ENCODE measurements around the gene OSBPL5. TPM values are rescaled to one million over a fixed set of nuclear protein-coding genes. Genes with fewer than 3 reads are reported as not detected.

The OSBPL5 gene
- total RNA-seq, 4 donors from 2014 or later: 39.9 to 94.0 (median 66.4) TPM

GRCh38 chr11:3041699-3042441, 123.2 kb downstream of the OSBPL5 start:
- ATAC-seq: no peak
- 68 to 86% methylated on average over 3 to 9 of the region's 17 CpGs for WGBS, 2 donors (ENCODE audit: low coverage in 1 of 2)
- no peaks in the 10 kb centered on the region for H3K27me3 ChIP-seq
- no peak overlapping the region for H3K27ac ChIP-seq
- TF ChIP-seq EP300 (IDR thresholded peaks at IDR 0.05) (no peak), POLR2AphosphoS5 (IDR thresholded peaks at IDR 0.05) (no peak), POLR2A (IDR thresholded peaks at IDR 0.05) (no peak)
- TF ChIP-seq, protein P1, sequence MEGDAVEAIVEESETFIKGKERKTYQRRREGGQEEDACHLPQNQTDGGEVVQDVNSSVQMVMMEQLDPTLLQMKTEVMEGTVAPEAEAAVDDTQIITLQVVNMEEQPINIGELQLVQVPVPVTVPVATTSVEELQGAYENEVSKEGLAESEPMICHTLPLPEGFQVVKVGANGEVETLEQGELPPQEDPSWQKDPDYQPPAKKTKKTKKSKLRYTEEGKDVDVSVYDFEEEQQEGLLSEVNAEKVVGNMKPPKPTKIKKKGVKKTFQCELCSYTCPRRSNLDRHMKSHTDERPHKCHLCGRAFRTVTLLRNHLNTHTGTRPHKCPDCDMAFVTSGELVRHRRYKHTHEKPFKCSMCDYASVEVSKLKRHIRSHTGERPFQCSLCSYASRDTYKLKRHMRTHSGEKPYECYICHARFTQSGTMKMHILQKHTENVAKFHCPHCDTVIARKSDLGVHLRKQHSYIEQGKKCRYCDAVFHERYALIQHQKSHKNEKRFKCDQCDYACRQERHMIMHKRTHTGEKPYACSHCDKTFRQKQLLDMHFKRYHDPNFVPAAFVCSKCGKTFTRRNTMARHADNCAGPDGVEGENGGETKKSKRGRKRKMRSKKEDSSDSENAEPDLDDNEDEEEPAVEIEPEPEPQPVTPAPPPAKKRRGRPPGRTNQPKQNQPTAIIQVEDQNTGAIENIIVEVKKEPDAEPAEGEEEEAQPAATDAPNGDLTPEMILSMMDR (IDR thresholded peaks at IDR 0.05): no peak
- H3K9me3 ChIP-seq: no peaks in the 10 kb centered on the region
- H3K4me3 ChIP-seq: no peak overlapping the region
- H3K36me3 ChIP-seq: peaks cover 0 to 85% of the 10 kb centered on the region in 2 donors
- peaks cover 0 to 42% (median 12%) of the 10 kb centered on the region in 3 donors for H3K4me1 ChIP-seq

GRCh38 chr11:3040881-3041280, 124.2 kb downstream of the OSBPL5 start:
- H3K4me1 ChIP-seq: peaks cover 0 to 35% (median 12%) of the 10 kb centered on the region in 3 donors
- H3K27ac ChIP-seq: no peak overlapping the region
- no peak for ATAC-seq
- 80 to 91% methylated on average over 3 to 9 of the region's 9 CpGs for WGBS, 2 donors (ENCODE audit: low coverage in 1 of 2)
- H3K36me3 ChIP-seq: peaks cover 0 to 85% of the 10 kb centered on the region in 2 donors
- H3K9me3 ChIP-seq: no peaks in the 10 kb centered on the region
- no peaks in the 10 kb centered on the region for H3K27me3 ChIP-seq
- TF ChIP-seq POLR2AphosphoS5 (IDR thresholded peaks at IDR 0.05): no peak
- TF ChIP-seq POLR2A (IDR thresholded peaks at IDR 0.05): no peak
- TF ChIP-seq EP300 (IDR thresholded peaks at IDR 0.05): no peak
- TF ChIP-seq, protein P1 (IDR thresholded peaks at IDR 0.05): no peak
- no peak overlapping the region for H3K4me3 ChIP-seq

DNA sequence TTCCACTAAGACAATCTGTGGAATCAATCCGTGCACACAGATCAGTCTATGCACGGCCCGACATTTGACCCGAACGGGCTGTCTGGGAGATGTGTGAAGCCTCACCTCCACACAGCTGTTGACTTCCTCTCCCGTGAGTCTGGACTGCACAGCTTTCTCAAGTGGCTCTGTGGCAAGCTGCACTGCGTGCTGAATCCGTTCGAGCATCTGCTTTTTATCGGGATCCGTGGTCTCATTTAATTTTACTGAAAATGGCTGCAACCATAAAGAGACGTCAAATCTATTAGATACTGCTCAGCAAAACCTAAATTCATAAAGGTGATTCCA, 127.2 kb downstream of the OSBPL5 start:
- H3K36me3 ChIP-seq: peaks cover 0 to 92% of the 10 kb centered on the region in 2 donors
- TF ChIP-seq POLR2AphosphoS5 (IDR thresholded peaks at IDR 0.05) (no peak), POLR2A (IDR thresholded peaks at IDR 0.05) (no peak), EP300 (IDR thresholded peaks at IDR 0.05) (no peak)
- TF ChIP-seq, protein P1 (IDR thresholded peaks at IDR 0.05): no peak
- no peaks in the 10 kb centered on the region for H3K9me3 ChIP-seq
- ATAC-seq: no peak
- 72 to 88% methylated on average over 6 to 8 of the region's 12 CpGs for WGBS, 2 donors (ENCODE audit: low coverage in 1 of 2)
- H3K4me3 ChIP-seq: no peak overlapping the region
- H3K27ac ChIP-seq: no peak overlapping the region
- peaks cover 0 to 20% (median 3%) of the 10 kb centered on the region in 3 donors for H3K4me1 ChIP-seq
- H3K27me3 ChIP-seq: no peaks in the 10 kb centered on the region

Small RNA genes within 50 kb of the gene (small RNA-seq; reads per million reads assigned to genes)
- 0 to 0.09 (median 0) reads per million in 4 donors for gene RNU1-91P

Other genes starting within 250 kb of the OSBPL5 start
- gene PHLDA2, start 235.9 kb downstream of the OSBPL5 start, total RNA-seq: 1 to 10 TPM in 2 of 4 donors, under 1 TPM in 1, not detected in 1; 0.82 to 5.0 (median 1.9) TPM
- gene NAP1L4, start 173.0 kb downstream of the OSBPL5 start, total RNA-seq: 100 to 1,000 TPM; 107 to 175 (median 137) TPM
- 10 to 100 TPM; 29.1 to 41.5 (median 31.2) TPM for gene CARS1, start 107.9 kb downstream of the OSBPL5 start, total RNA-seq
- not detected for gene MRGPRG, start 53.5 kb upstream of the OSBPL5 start, total RNA-seq
- gene MRGPRE, start 67.1 kb upstream of the OSBPL5 start, total RNA-seq: not detected
- 10 to 100 TPM in 2 of 4 donors, 1 to 10 TPM in 2; 7.9 to 19.9 (median 12.6) TPM for gene ZNF195, start 213.8 kb upstream of the OSBPL5 start, total RNA-seq